GM12878 (cell line): ENCODE results near the gene STAG1.

Source experiments
- ATF3 ChIP-seq: IDR thresholded peaks from 2 replicates; pipeline ENCODE4 v1.6.1; 2011; ENCODE audit warnings: low read depth, mild to moderate bottlenecking, low read length, moderate library complexity, borderline replicate concordance; ENCODE audit errors: extremely low read depth
- CEBPZ ChIP-seq: fragments of 150-350 bp; IDR thresholded peaks from 2 replicates; pipeline ENCODE4 v1.6.1; 2016; ENCODE audit warnings: low read depth, low read length
- CTCF ChIP-seq, 3 experiments: IDR thresholded peaks in 2 of 3; conservative IDR thresholded peaks in 1 of 3; 2 replicates each; pipeline ENCODE4 v1.5.1; 2011; ENCODE audit warnings: low read depth in 3 of 3, low read length in 3 of 3, mild to moderate bottlenecking in 3 of 3, control low read depth in 2 of 3, moderate library complexity in 2 of 3, inconsistent platforms in 1 of 3, mixed read lengths in 1 of 3; ENCODE audit not compliant: control insufficient read depth in 2 of 3, insufficient read depth in 1 of 3; ENCODE audit errors: extremely low read depth in 1 of 3
- JUND ChIP-seq: IDR thresholded peaks from 2 replicates; pipeline ENCODE4 v1.6.1; 2012; ENCODE audit warnings: low read depth, mild to moderate bottlenecking, low read length, improper control_type of control experiment, moderate library complexity
- MLLT1 ChIP-seq: fragments of 450-650 bp; IDR thresholded peaks from 2 replicates; pipeline ENCODE4 v1.6.1; 2016; ENCODE audit warnings: mild to moderate bottlenecking
- MYC ChIP-seq: IDR thresholded peaks from 2 replicates; pipeline ENCODE4 v1.6.1; 2011; ENCODE audit warnings: mild to moderate bottlenecking, low read length, moderate library complexity, inconsistent platforms; ENCODE audit not compliant: insufficient read depth, insufficient replicate concordance, insufficient read length, severe bottlenecking
- POLR2A ChIP-seq: IDR thresholded peaks from 2 replicates; pipeline ENCODE4 v1.6.1; 2011; ENCODE audit warnings: low read depth, mild to moderate bottlenecking, low read length
- POLR2AphosphoS5 ChIP-seq: IDR thresholded peaks from 2 replicates; pipeline ENCODE4 v1.6.1; 2011; ENCODE audit warnings: mild to moderate bottlenecking, low read length, inconsistent platforms
- RAD21 ChIP-seq: IDR thresholded peaks from 2 replicates; pipeline ENCODE4 v1.6.1; 2011; ENCODE audit warnings: mild to moderate bottlenecking, low read depth, low read length, moderate library complexity; ENCODE audit not compliant: insufficient read depth

- TF ChIP-seq CTCF (IDR thresholded peaks at IDR 0.05 in 2 of 3, conservative IDR thresholded peaks at IDR 0.05 in 1 of 3; ENCODE audit: control insufficient read depth in 2 of 3, extremely low read depth in 1 of 3, insufficient read depth in 1 of 3, low read depth in 3 of 3, low read length in 3 of 3) (no peak), MLLT1 (no peak), RAD21 (no peak), POLR2AphosphoS5 (no peak), MYC (no peak), ATF3 (no peak), CEBPZ (no peak), JUND (no peak), POLR2A (no peak)
Measured at GRCh38 chr3:136606990-136607389, 145.2 kb downstream of the STAG1 start.
